Measurements from ENCODE around the gene PRSS58.

The PRSS58 gene

GRCh38 chr7:142248166-142249160 is 9.4 kb downstream of the PRSS58 start:
- no peak for DNase-seq
- TF ChIP-seq, protein P1, sequence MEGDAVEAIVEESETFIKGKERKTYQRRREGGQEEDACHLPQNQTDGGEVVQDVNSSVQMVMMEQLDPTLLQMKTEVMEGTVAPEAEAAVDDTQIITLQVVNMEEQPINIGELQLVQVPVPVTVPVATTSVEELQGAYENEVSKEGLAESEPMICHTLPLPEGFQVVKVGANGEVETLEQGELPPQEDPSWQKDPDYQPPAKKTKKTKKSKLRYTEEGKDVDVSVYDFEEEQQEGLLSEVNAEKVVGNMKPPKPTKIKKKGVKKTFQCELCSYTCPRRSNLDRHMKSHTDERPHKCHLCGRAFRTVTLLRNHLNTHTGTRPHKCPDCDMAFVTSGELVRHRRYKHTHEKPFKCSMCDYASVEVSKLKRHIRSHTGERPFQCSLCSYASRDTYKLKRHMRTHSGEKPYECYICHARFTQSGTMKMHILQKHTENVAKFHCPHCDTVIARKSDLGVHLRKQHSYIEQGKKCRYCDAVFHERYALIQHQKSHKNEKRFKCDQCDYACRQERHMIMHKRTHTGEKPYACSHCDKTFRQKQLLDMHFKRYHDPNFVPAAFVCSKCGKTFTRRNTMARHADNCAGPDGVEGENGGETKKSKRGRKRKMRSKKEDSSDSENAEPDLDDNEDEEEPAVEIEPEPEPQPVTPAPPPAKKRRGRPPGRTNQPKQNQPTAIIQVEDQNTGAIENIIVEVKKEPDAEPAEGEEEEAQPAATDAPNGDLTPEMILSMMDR (IDR thresholded peaks at IDR 0.05; ENCODE audit: low read depth, low read length, missing control alignments): no peak
- in situ Hi-C loops (cut with HindIII; ENCODE audit: low pct_ligation_motif_present, low sequenced_read_pairs): no loop called here

GRCh38 chr7:142243823-142244222 is 14.0 kb downstream of the PRSS58 start:
- Histone ChIP-seq H3K27ac (no peak overlapping the region), H3K4me3 (ENCODE audit: low read depth, low read length) (no peak overlapping the region), H3K27me3 (replicated peaks) (no peaks in the 10 kb centered on the region), H3K36me3 (replicated peaks) (no peaks in the 10 kb centered on the region)
- TF ChIP-seq, protein P1 (IDR thresholded peaks at IDR 0.05; ENCODE audit: low read depth, low read length, missing control alignments): no peak
- no peak for DNase-seq
- in situ Hi-C loops (cut with HindIII; ENCODE audit: low pct_ligation_motif_present, low sequenced_read_pairs): no loop called here

More at GRCh38 chr7:142248166-142249160, 9.4 kb downstream of the PRSS58 start:
- Histone ChIP-seq H3K27me3 (replicated peaks) (no peaks in the 10 kb centered on the region), H3K4me3 (ENCODE audit: low read depth, low read length) (no peak overlapping the region), H3K27ac (no peak overlapping the region), H3K36me3 (replicated peaks) (no peaks in the 10 kb centered on the region)

DNA sequence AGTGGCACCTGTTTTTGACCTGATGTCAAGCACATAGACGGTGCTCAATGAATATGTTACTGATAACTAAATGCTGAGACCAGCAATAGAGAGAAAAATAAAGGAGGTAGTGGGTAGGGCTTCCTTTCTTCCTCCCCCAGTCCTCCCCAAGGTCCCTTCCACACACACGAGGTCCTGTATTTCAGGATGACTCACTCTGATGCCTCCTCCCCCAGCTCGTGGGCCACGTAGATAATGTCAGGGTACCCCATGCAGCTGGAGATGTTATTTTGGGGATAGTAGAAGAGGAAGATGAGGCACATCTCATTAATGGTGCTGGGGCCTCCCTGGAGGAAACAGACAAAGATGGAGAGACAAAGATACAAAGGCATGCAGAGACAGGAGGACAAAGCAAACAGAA is 17.3 kb downstream of the PRSS58 start:
- in situ Hi-C loops (cut with HindIII; ENCODE audit: low pct_ligation_motif_present, low sequenced_read_pairs): no loop called here
- no peak overlapping the region for H3K27ac ChIP-seq
- no peaks in the 10 kb centered on the region for H3K27me3 ChIP-seq (replicated peaks)
- DNase-seq: no peak
- H3K4me3 ChIP-seq (ENCODE audit: low read depth, low read length): no peak overlapping the region
- no peaks in the 10 kb centered on the region for H3K36me3 ChIP-seq (replicated peaks)
- TF ChIP-seq, protein P1 (IDR thresholded peaks at IDR 0.05; ENCODE audit: low read depth, low read length, missing control alignments): no peak

- Histone ChIP-seq H3K27me3 (replicated peaks) (no peaks in the 10 kb centered on the region), H3K4me3 (ENCODE audit: low read depth, low read length) (no peak overlapping the region), H3K27ac (no peak overlapping the region), H3K36me3 (replicated peaks) (no peaks in the 10 kb centered on the region)
- in situ Hi-C loops (cut with HindIII; ENCODE audit: low pct_ligation_motif_present, low sequenced_read_pairs): no loop called here
- TF ChIP-seq, protein P1 (IDR thresholded peaks at IDR 0.05; ENCODE audit: low read depth, low read length, missing control alignments): peak; percentile 55
- no peak for DNase-seq
Observed at GRCh38 chr7:142231716-142232115, 26.1 kb downstream of the PRSS58 start.

GRCh38 chr7:142228537-142229104 is 29.2 kb downstream of the PRSS58 start:
- Histone ChIP-seq H3K27me3 (replicated peaks) (no peaks in the 10 kb centered on the region), H3K36me3 (replicated peaks) (no peaks in the 10 kb centered on the region), H3K27ac (no peak overlapping the region), H3K4me3 (ENCODE audit: low read depth, low read length) (no peak overlapping the region)
- TF ChIP-seq, protein P1 (IDR thresholded peaks at IDR 0.05; ENCODE audit: low read depth, low read length, missing control alignments): no peak
- no peak for DNase-seq
- in situ Hi-C loops (cut with HindIII; ENCODE audit: low pct_ligation_motif_present, low sequenced_read_pairs): no loop called here

All from brain microvascular endothelial cell (primary cell).